Measurements from ENCODE around the gene ISLR.

DNA sequence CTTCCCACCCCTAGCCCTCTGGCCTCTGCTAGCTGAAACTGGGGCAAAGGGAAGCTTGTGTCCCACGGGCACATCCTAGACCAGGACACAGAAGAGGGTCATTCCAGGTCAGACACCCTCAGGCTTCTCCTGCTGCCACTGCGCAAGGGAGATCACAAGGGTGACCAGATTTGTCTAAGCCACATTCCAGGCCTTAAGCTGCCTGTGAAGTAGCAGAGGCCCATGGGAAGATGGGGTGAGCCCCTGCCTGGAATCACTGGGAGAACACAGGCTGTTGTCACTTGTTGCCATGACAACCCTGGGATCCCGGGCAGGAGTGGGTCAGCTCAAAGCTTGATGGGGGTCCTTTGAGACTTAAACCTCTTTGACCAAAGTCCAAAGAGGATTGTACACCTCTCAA lies 18.3 kb downstream of the ISLR start:
- TF ChIP-seq SRF (IDR thresholded peaks at IDR 0.05; ENCODE audit: low read depth) (no peak), EZH2 (IDR thresholded peaks at IDR 0.05) (no peak), POLR2A (IDR thresholded peaks at IDR 0.05; ENCODE audit: borderline replicate concordance, extremely low read depth, insufficient read depth, insufficient read length) (no peak)
- TF ChIP-seq, protein P1, sequence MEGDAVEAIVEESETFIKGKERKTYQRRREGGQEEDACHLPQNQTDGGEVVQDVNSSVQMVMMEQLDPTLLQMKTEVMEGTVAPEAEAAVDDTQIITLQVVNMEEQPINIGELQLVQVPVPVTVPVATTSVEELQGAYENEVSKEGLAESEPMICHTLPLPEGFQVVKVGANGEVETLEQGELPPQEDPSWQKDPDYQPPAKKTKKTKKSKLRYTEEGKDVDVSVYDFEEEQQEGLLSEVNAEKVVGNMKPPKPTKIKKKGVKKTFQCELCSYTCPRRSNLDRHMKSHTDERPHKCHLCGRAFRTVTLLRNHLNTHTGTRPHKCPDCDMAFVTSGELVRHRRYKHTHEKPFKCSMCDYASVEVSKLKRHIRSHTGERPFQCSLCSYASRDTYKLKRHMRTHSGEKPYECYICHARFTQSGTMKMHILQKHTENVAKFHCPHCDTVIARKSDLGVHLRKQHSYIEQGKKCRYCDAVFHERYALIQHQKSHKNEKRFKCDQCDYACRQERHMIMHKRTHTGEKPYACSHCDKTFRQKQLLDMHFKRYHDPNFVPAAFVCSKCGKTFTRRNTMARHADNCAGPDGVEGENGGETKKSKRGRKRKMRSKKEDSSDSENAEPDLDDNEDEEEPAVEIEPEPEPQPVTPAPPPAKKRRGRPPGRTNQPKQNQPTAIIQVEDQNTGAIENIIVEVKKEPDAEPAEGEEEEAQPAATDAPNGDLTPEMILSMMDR (IDR thresholded peaks at IDR 0.05 in 2 of 3, conservative IDR thresholded peaks at IDR 0.05 in 1 of 3; ENCODE audit: borderline replicate concordance in 1 of 3, insufficient read depth in 1 of 3, low read depth in 2 of 3, low read length in 2 of 3): no peak

All from HCT116 (cell line).